SU-DHL-6 (cell line): Measurements from ENCODE around the gene RTEL1.

Experiments used
- CTCF ChIP-seq: fragments of 200-600 bp; sonication (generic); IDR thresholded peaks from one replicate; pipeline ENCODE4 v1.5.1; 2017; ENCODE audit warnings: antibody characterized with exemption, mild to moderate bottlenecking, low read length, moderate library complexity; ENCODE audit not compliant: insufficient read depth, poor library complexity, severe bottlenecking
- EZH2phosphoT487 ChIP-seq: fragments of 200-600 bp; sonication (generic), shearing (Covaris generic); conservative IDR thresholded peaks from 2 replicates; pipeline ENCODE4 v1.6.1; 2018; ENCODE audit warnings: mild to moderate bottlenecking, antibody characterized with exemption, low read length, moderate library complexity, mixed read lengths

- no peak for TF ChIP-seq CTCF
- TF ChIP-seq EZH2phosphoT487: no peak
These were observed 18.8 kb upstream of the RTEL1 start for GRCh38 chr20:63639093-63639975.
